ENCODE measurements around the gene RHEBL1.

The RHEBL1 gene

DNA sequence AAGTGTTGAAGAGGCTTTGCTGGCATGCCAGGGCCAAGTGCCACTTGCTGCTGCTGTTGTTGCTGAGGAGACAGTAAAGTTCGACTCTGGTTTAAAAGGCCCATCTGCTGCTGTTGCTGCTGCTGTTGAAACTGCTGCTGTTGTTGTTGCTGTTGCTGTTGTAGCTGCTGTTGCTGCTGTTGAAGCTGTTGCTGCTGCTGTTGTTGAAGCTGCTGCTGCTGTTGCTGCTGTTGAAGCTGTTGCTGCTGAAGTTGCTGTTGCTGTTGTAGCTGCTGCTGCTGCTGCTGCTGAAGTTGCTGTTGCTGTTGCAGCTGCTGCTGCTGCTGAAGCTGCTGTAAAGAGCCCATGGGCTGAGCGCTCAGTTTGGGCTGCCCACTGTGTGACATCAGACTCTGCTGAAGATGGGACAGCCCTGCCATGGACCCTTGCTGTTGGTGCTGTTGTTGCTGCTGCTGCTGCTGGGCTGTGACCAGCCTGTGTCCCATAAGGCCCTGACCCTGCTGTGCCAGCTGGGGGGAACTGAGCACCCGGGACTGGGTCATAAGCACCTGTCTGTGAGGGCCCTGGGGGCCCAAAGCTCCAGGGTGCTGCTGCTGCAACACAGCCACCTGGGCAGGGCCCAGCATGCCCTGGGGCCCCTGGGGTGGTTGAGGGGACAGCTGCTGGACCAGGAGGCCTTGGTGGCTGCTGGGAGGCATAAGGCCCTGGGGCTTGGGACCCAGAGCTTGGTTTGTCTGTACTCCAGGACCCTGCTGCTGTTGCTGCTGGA lies 36.9 kb downstream of the RHEBL1 start:
- DNase-seq (ENCODE audit: low spot score) = no peak
- Histone ChIP-seq H3K4me3 (ENCODE audit: severe bottlenecking) (no peak overlapping the region), H3K36me3 (ENCODE audit: low read depth) (peaks cover 77% of the 10 kb centered on the region), H3K9me3 (ENCODE audit: severe bottlenecking) (no peaks in the 10 kb centered on the region), H3K27me3 (ENCODE audit: insufficient read depth, poor library complexity, severe bottlenecking) (no peaks in the 10 kb centered on the region), H3K27ac (ENCODE audit: poor library complexity, severe bottlenecking) (no peak overlapping the region), H3K4me1 (ENCODE audit: insufficient read depth, poor library complexity, severe bottlenecking) (no peaks in the 10 kb centered on the region)
- TF ChIP-seq, protein P1, sequence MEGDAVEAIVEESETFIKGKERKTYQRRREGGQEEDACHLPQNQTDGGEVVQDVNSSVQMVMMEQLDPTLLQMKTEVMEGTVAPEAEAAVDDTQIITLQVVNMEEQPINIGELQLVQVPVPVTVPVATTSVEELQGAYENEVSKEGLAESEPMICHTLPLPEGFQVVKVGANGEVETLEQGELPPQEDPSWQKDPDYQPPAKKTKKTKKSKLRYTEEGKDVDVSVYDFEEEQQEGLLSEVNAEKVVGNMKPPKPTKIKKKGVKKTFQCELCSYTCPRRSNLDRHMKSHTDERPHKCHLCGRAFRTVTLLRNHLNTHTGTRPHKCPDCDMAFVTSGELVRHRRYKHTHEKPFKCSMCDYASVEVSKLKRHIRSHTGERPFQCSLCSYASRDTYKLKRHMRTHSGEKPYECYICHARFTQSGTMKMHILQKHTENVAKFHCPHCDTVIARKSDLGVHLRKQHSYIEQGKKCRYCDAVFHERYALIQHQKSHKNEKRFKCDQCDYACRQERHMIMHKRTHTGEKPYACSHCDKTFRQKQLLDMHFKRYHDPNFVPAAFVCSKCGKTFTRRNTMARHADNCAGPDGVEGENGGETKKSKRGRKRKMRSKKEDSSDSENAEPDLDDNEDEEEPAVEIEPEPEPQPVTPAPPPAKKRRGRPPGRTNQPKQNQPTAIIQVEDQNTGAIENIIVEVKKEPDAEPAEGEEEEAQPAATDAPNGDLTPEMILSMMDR (IDR thresholded peaks at IDR 0.05; ENCODE audit: poor library complexity, severe bottlenecking) = no peak
- no peak for ATAC-seq (ENCODE audit: low read depth)

DNA sequence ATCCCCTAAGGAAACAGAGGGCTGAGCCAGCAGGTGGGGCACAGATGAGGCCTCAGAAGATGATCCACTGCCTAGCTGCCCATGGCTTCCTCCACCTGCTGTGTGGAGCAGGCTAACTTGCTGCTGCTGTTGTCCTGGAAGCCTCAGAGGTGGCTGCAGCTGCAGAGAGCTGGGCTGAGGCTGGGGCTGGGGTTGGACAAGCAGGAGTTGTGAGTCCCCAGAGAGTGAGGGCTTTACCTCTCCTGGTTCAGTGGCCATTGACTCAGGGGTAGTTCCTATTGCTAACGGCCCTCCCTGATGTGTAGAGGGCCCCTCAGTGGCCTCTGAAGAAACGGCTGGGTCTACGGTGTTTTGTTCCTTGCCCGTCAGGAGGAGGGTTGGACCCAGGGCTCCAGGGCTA lies 37.5 kb downstream of the RHEBL1 start:
- Histone ChIP-seq H3K36me3 (ENCODE audit: low read depth) (peaks cover 77% of the 10 kb centered on the region), H3K27me3 (ENCODE audit: insufficient read depth, poor library complexity, severe bottlenecking) (no peaks in the 10 kb centered on the region), H3K27ac (ENCODE audit: poor library complexity, severe bottlenecking) (no peak overlapping the region), H3K9me3 (ENCODE audit: severe bottlenecking) (no peaks in the 10 kb centered on the region), H3K4me1 (ENCODE audit: insufficient read depth, poor library complexity, severe bottlenecking) (no peaks in the 10 kb centered on the region), H3K4me3 (ENCODE audit: severe bottlenecking) (no peak overlapping the region)
- DNase-seq (ENCODE audit: low spot score) (no peak), ATAC-seq (ENCODE audit: low read depth) (no peak)
- TF ChIP-seq, protein P1 (IDR thresholded peaks at IDR 0.05; ENCODE audit: poor library complexity, severe bottlenecking) = no peak

DNA sequence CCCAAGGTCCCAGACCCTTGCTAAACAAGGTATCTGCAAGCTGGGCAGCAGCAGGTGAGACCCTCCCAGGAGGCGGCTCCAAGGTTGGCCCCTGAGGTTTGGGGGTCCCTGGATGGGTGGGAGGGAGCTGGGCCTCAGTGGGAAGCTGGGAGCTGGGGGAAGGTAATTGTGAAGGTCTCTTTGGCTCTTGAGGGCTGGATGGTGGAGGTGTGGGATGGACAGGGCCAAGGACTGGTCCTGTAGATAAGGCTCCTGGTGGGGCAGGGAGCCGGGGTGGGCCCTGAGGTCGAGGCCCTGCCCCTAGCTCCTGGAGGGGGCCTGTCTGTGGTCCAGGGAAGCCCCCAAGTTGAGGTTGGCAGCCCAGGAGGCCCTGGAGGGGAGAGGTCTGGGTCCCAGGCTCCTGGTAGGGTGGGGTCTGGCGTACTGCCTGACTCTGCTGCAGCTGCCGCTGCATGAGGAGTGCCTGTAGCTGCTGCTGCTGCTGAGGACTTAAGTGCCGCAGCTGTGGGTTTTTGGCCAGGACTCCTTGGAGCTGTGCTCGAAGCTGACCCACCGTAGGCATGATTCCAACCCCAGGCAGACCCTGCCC lies 38.1 kb downstream of the RHEBL1 start:
- Histone ChIP-seq H3K4me3 (ENCODE audit: severe bottlenecking) (no peak overlapping the region), H3K9me3 (ENCODE audit: severe bottlenecking) (no peaks in the 10 kb centered on the region), H3K4me1 (ENCODE audit: insufficient read depth, poor library complexity, severe bottlenecking) (no peaks in the 10 kb centered on the region), H3K27me3 (ENCODE audit: insufficient read depth, poor library complexity, severe bottlenecking) (no peaks in the 10 kb centered on the region), H3K36me3 (ENCODE audit: low read depth) (peaks cover 74% of the 10 kb centered on the region), H3K27ac (ENCODE audit: poor library complexity, severe bottlenecking) (no peak overlapping the region)
- TF ChIP-seq, protein P1 (IDR thresholded peaks at IDR 0.05; ENCODE audit: poor library complexity, severe bottlenecking) = no peak
- ATAC-seq (ENCODE audit: low read depth) (no peak), DNase-seq (ENCODE audit: low spot score) (no peak)

DNA sequence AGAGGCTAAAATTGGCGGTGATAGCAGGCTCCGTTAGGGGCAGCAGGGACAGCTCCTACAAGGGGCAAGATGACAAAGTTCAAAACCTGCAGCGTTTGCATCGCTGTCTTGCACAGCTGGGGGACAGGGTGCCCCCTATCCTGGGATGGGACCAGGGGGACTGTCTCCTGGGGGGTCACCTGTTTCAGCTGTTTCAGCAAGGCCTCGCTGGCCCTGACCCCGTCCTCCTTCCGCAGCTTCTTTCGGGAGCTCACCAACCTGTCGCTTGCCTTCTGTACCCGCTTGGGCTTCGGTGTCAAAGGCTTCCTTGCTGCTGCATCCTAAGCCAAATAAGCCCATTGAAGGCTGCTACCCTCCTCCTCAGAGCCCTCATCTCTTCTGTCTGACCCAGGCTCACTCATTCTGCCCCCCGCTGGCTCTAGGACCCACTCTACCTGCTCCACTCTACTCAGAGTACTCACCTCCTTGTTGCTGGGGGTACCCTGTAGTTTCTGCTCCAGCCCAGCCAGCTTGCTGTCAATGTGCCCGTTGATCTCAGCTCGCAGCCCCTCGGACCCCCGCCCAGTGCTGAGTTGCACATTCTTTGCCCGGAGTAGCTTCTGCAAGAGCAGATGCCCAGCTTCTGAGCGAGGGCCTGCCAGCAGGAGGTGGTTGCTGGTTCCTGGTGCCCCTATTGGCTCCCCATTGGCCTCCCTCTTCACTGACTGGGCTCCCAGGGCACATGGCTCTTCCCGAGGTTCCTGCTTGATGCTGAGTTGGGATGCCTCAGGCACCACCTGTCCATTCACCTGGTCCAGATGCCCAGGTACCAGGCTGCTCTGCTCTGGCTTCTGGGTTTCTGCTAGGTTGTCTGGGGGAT lies 38.8 kb downstream of the RHEBL1 start:
- DNase-seq (ENCODE audit: low spot score) (no peak), ATAC-seq (ENCODE audit: low read depth) (no peak)
- Histone ChIP-seq H3K27me3 (ENCODE audit: insufficient read depth, poor library complexity, severe bottlenecking) (no peaks in the 10 kb centered on the region), H3K27ac (ENCODE audit: poor library complexity, severe bottlenecking) (no peak overlapping the region), H3K4me1 (ENCODE audit: insufficient read depth, poor library complexity, severe bottlenecking) (no peaks in the 10 kb centered on the region), H3K4me3 (ENCODE audit: severe bottlenecking) (no peak overlapping the region), H3K9me3 (ENCODE audit: severe bottlenecking) (no peaks in the 10 kb centered on the region), H3K36me3 (ENCODE audit: low read depth) (peaks cover 75% of the 10 kb centered on the region)
- TF ChIP-seq, protein P1 (IDR thresholded peaks at IDR 0.05; ENCODE audit: poor library complexity, severe bottlenecking) = no peak
